NK-92 (cell line): ENCODE results near the gene TPH2.

ENCODE experiments used
- DNase-seq: peaks from one replicate; lab custom pipeline; 2025; ENCODE audit not compliant: unreplicated experiment; lab: John Stamatoyannopoulos, UW

Gene TPH2

DNA sequence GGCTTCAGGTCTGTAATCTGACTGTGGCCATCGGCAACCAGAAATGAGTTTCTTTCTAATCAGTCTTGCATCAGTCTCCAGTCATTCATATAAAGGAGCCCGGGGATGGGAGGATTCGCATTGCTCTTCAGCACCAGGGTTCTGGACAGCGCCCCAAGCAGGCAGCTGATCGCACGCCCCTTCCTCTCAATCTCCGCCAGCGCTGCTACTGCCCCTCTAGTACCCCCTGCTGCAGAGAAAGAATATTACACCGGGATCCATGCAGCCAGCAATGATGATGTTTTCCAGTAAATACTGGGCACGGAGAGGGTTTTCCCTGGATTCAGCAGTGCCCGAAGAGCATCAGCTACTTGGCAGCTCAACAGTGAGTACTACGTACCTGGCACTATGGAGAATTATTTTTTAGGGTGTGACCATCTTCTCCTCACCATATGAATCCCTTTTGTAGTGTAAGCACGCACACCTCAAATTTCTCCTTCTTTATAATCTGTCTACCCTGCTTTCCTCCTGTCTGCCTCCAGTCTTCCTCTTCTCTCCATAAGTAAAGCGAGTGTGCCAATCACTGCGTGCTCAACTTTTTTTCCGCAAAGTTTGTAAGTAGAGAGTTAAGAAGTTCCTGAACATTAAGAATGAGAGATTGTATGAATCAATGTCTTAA, at the start of gene TPH2:
Gene TPH2 (plus strand): TSS at position 118 of the 658 bp plus-strand sequence. CDS start 142 bp downstream, at position 260.
- no peak for DNase-seq

DNA sequence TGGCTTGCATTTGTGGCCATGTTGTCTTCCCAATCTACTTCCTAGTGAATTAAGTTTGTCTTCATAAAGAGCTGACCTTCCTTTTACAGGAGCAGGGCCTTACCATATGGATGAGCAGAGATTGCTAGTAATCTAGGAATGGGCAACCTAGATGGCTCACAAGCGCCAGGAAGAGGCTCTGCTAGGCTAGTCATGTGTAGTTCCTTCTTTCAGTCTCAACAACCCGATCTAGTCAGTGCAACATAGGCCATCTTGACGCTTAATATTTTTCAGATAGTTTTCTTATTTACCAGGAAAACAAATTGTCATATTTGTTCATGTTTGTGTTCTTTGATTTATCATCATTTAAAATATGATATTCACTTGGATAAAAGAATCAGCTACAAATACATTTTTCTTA, 48.2 kb upstream of the TPH2 start:
- DNase-seq = no peak

DNA sequence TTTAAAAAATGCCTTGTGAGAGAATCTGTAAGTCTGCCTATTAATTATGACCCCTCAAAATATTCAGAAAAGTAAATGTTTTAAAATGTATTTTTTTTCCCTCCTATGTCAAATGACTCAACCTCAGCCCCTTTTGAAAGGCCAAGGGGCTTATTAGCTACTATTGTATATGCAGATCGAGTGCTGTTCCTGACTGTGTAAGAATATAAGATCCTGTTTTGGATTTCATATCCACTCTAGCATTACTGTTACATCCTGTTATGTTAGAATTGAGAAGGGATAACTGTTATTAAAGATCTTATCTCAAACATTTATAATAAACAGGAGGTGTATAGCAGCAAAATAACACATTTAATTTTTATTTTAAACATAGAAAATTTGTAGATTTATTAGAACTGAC, 46.6 kb upstream of the TPH2 start:
- DNase-seq = no peak

DNA sequence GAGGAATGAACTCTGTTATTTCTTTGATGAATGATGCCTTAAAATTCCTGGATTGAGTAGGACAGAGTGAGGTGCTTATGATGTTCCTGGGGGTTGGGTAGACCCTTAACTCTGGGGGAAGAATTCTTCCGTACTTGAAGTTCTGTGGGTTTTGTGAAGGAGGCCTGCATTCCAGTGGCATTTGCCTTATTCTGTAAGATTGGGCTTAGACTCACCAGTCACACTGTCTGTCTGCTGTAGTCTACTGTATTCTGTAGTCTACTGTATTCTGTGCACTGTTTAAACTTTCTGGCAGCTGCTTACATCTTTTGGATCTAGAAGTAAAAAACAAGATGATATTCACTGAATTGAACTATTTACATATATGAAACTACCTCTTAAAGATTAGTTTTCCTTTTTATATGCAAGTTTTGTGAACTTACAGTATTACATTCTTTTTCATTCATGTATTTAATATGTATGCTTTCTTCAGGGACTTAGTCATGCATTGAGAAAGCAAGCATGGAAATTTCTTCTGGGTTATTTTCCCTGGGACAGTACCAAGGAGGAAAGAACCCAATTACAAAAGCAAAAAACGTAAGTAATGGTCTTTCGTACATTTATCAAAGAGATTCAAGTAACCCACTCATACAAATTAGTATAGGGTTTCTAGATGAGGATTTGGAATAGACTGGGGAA, 42.3 kb upstream of the TPH2 start:
- DNase-seq = no peak

DNA sequence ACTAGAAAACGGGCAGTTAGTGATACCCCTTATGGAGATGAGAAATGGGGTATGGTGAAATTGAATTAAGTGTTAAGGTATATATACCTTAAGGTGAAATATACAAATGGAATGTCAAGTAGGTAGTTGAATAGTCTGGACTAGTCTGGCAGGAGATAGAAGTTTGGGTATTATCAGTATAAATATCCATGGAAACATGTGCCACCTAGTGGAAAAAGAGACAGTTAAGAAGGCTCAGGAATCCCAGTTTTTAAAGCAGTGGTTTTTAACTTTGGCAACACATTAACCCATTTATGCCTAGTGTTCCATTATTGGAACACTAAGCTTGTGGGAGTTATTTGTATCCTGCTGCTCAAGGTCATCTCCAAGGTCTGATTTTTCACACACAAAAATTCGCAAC, 38.6 kb upstream of the TPH2 start:
- no peak for DNase-seq

DNA sequence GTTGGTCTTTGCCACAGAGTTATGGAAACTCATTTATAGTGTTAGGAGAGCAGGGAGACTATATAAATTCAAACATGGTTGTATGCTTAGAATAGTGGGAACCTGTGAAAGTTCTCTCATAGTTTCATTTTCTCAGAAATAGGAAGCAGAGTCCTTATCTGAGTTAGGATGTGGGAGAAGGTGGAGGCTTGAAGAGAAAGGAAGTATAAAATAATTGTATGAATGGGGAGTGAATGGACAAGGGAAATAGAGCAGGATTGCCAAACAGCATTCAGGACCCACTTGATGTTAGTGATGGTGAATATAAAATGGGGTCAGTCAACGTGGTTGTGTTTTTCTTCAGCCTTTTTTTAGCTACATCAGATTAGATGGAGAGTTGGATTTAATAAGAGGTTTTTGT, 34.0 kb upstream of the TPH2 start:
- no peak for DNase-seq

DNA sequence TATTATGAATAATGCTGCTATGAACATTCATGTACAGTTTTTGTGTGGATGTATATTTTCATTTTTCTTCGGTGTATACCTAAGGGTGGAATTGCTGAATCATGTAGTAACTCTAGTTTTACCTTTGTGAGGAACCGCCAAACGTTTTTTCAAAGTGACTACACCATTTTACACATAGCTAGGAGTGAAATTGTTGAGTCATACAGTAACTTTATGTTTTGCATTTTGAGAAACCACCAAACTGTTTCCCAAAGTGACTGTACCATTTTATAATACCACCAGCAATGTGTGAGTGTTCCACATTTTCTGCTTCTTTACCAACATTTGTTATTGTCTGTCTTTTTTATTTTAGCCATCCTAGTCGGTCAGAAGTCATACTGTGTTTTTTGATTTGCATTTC, 3.1 kb upstream of the TPH2 start:
- no peak for DNase-seq

DNA sequence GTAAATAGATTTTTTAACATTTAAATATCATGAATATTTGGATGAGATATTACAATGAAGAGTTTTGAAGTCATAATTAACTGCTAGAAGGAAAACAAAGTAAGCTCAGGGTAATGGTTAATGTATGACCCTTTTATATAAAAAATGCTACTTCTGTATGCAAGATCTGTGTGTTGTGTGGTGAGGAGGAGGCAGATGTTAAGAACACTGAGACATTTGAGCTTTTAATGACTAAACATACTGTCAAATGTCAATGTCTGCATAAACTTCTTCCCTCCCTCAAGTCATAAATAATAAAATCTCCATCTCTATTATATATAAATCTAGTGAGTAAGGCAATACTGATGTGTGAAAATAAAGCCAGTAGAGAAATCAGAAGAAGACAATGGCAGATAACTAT, 1.4 kb downstream of the TPH2 start:
- no peak for DNase-seq

DNA sequence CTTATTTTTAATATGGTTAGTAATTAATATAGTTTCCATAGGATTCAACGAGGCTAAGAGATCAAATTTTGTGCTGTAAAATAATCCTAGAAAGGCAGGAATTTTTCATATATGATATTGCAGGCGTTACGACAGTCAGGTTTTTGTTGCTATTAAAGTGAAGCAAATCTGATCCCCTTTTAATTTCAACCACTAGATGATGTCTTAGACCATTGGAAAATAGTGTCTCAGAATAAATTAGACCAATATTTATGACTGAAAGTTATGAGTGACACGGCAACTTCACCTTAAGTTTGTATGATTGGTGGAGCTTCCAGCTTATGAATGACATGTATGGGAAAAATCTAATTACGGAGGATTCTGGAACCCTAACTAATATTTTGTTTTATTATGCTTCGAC, 2.5 kb downstream of the TPH2 start:
- DNase-seq = no peak

DNA sequence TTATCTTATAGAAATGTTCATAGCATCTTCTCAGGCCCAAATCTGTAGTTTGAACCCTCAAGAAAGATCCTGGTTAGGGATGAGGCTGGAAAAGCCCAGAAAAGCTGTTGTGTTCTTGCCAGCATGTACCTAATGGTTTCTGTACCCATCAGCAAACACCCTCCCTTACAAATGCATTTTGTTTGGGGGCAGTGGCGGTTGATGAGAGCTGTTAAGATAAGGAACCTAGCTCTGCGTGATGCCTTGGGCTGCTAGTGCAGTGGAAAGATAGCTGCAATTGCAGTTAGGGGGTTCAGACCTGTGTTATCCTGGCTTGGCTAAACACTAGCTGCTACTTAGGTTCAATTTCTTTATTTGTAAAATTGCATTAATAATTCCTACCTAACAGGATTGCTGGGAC, 3.6 kb downstream of the TPH2 start:
- no peak for DNase-seq

DNA sequence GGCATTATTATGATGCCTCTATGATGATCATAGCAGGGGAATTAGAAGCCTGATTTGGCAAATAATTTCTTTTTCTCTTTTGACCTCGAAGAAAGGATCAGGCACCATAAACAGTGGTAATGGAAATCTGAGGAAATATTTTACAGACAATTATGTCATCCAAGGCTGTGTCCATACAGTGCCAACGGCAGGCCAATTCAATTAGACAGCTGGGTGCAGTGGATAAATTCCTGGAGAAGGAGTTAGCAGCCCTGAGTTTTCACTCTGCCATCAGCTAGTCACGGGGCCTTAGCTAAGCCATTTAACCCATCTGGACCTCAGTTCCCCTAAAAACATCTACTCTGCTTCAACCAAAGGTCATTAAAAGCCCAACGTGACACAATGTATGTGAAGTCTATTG, 4.1 kb downstream of the TPH2 start:
- no peak for DNase-seq

DNA sequence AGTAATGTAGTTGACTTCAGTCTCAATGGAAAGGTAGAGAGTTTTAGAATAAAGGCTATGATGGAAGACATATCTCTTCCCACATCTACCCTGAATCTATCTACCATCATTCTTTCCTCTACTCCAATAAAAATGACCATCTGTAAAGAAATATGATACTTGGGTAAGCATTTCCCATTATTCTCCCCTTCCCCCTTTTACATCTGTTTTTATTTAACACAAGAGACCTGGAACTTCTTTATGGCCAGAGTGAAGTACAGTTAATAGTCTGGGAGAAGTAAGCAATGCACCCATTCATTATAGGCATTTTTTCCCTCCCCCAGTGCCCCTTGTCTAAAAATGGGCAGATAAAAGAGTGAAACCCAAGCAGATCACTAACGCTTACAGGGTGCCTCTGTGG, 6.5 kb downstream of the TPH2 start:
- DNase-seq = no peak

DNA sequence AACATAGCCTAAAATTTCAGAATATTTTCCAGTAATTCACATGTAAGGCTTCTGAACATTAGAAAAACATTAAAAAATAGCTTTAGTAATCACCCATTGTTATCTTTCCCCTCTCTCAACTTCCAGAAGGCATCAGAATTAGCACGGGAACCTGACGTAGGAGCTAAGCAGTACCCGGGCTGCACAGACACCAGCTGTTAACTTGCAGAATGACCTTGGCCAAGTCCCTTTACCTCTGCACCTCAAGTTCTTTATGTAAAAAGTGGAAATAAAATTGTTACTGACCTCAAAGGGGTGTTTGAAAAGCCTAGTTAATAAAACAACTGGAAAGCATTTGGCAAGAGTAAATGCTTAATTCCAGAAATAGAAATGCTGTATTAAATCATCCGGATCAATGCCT, 7.2 kb downstream of the TPH2 start:
- DNase-seq = no peak

DNA sequence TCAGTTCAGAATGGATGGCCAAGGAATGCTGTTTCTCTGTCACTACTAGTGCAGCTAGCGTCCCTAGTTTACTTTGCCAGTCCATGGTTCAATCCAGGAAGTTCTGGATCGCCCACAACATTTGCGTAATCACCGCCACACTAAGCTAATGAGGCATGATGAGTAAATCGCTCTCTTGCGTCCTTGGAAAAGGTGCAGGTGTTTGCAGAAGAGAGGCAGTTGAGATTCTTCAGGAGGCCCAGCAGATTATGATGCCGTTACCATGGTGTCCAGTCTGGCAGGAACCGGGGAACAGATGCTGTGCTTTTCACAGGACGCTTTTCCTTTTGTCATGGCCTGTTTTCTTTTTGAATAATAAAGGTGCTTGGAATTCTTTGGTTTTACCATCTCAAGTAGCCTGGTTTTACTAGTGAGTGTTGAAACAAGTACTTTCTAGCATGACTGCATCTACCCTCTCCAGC, 9.0 kb downstream of the TPH2 start:
- no peak for DNase-seq

DNA sequence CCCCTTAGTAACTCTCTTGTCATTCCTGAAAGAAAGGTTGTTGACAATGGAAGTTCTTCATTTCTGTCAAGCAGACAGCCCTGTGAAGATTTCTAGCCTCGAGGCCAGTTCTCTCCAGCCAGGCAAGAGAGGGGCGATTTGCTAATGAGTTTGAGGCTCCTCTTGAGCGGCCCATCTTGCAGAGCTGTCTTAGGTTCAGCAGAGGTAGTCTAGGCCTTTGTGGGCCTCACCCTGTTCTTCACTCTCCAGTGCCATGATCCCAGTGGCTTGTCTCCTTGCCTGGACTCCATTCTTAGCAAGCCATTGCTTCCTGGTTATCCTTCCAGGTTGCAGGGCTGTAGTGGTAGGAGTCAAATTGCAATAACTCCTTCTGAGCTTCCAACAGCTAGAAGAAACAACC, 9.7 kb downstream of the TPH2 start:
- DNase-seq = no peak

DNA sequence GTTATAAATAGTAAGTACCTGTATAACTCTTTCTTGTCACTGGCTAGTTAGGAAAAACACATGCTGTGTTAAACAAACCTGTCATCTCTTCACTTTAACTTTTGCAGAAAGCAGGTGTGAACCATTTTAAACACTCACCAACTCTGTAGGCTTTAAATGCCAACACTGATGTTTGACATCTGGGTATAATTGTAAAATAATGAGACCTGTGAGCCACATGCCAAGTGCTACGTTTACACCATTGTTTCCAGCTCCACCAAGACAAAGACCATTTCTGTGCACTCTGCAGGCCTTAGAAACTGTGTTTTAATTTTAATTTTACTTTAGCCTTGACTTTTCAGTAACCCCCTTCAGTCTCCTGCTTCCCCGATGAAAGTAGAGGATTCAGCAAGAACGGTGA, 11.0 kb downstream of the TPH2 start:
- no peak for DNase-seq

DNA sequence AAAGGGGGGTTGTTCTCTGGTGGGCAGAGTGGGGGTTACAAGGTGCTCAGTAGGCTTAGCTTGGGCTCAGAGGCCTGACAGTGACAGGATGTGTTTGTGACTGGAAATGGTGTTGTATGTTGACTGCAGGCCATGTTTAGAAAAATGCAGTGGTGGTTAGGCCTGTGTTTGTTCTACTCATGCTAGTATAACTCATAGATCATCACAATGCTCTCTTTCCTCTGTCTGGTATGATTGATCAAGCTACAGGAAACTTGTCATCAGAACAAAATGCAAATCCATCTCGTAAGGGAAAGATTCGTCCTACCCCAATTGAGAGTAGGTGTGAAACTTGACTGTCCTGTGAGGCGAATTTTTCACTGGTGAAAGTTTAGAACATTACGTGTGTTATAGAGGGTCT, 11.8 kb downstream of the TPH2 start:
- DNase-seq = no peak

DNA sequence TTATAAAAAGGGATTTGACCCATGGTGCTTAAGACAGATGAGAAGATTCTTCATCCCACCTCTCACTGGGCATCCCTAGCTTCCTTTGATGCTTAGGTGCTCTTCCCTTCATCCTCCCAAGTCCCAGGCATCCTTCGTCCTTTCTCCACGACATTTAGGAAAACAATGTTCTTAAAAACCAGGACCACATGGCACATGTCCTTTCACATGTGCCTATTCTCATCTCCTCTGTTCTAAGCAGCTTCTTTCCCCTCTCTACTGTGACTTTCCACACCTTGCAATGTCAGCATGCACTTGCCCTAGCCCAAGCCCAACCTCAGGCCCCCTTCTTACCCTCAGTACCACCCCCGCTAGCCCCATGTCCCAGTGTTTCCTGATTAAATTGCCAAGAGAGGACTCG, 12.2 kb downstream of the TPH2 start:
- DNase-seq = no peak

DNA sequence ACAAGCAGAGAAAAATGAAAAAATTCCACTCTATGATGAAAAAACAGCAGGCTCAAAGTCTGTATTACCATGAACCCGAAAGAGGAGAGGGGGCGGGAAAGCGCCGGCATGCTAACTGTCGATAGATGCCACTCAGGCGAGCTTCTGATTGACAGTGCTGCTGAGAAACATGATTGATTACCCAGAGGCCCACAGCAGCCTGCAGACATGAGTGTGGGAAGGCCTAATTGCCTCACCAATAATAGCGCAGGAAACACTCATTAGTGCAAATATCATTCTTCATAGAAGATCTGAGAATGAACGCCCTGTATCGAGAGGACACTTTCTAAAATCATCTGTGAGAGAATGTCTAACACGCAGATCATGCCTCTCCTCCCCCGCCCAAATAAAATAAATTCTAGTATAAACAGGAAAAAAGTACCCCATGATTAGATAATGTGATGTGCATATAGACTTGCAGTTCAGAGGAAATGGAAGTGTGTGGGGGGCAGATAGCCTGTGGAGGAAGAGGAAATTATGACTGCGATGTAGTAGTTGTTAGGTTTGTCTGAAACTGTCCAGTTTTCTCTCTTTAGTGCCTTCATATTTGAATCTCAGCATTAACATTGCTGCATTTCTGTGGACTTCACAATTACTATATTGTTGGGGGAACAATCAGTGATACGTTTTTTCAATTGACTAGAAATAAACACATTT, 15.6 kb downstream of the TPH2 start:
- DNase-seq = no peak

DNA sequence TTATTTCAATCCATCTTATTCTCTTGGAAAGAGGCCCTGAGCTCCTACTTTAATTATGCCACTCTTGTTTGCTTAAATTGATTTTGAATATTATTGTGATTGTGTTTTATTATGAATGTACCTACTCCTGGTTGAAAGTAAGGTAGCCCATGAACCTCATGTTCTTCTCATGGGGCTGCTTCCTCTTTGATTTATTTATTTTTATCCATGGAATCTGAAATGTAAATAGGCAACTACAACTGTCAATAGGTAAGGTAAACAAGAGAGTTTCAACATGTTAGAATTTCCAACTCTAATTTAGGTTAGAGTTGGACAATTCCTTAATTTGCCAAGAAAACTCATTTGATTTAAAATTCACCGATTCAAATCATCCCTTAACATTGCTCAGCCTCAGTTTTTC, 16.2 kb downstream of the TPH2 start:
- no peak for DNase-seq

DNA sequence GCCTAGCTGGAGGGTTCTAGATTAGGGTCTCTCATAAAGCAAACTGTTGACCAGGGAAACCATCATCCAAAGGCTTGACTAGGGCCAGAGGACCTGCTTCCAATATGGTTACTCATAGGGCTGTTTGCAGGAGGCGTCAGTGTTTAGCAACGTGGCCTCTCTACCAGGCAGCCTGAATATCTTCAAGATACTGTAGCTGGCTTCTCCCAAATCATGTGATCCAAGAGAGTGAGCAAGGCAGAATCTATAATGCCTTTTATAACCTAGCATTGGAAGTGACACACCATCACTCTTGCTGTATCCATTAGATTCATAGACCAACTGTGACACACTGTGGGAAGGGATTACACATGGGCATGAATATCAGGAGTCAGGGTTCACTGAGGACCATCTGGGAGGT, 17.3 kb downstream of the TPH2 start:
- DNase-seq = no peak

DNA sequence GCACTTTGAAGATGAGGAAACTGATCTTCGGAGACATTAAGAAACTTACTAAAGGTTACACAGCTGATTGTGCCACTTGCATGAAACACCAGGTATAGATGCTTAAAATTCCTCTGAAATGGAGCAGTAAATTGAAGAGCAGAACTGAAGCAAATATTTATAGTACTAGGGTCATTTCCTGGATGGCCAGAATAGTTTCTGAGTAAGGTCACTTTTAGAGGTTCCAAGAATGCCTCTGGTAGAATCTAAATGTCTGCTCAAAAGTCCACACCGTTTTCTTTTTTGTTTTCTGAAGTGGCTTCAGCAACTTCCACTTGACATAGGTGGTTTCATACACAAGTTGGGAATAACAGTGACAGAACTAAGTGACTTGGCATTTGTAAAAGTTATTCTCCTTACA, 19.4 kb downstream of the TPH2 start:
- DNase-seq = no peak
